A673 (cell line): ENCODE measurements around the gene MOXD1. TPM values are rescaled to one million over a fixed set of nuclear protein-coding genes. Genes with fewer than 3 reads are reported as not detected.
A peak's percentile ranks its signal among the peaks of the same experiment; 100 is the strongest.

ENCODE experiments used
- BruUV-seq: library from RNA; stranded (reverse); fragments of 400-500 nt; replicated peaks from 2 replicates; lab custom pipeline; 2021; lab: Mats Ljungman, UMichigan
- CTCF ChIA-PET: fragments of 300-600 bp; sonication (Branson Sonifier 250); formaldehyde crosslinking; loops from one replicate; lab custom pipeline; 2022; ENCODE audit warnings: antibody characterized with exemption; lab: Charles Lee
- POLR2A ChIA-PET: fragments of 300-600 bp; sonication (Branson Sonifier 250); formaldehyde crosslinking; loops from one replicate; lab custom pipeline; 2022; ENCODE audit warnings: antibody characterized with exemption; ENCODE audit not compliant: low non-redundant PET; lab: Charles Lee
- DNase-seq: peaks from one replicate; pipeline ENCODE4 v3.0.0-alpha.2; 2015; ENCODE audit warnings: low spot score
- H3K27ac ChIP-seq: fragments of 200-600 bp; sonication (generic); 2 replicates; pipeline ENCODE4 v1.5.1; 2016; ENCODE audit warnings: mixed run types, low read depth, mild to moderate bottlenecking, mixed read lengths, antibody characterized with exemption, low read length; ENCODE audit not compliant: poor library complexity, severe bottlenecking
- H3K27me3 ChIP-seq: fragments of 200-600 bp; sonication (generic); replicated peaks from 2 replicates; pipeline ENCODE4 v1.6.1; 2017; ENCODE audit warnings: mixed run types, low read depth, mild to moderate bottlenecking, mixed read lengths, antibody characterized with exemption, low read length; ENCODE audit not compliant: insufficient read depth, poor library complexity
- H3K36me3 ChIP-seq: fragments of 200-600 bp; sonication (generic); 2 replicates; pipeline ENCODE4 v1.6.1; 2016; ENCODE audit warnings: mixed run types, mild to moderate bottlenecking, mixed read lengths, antibody characterized with exemption, low read length; ENCODE audit not compliant: insufficient read depth, poor library complexity, severe bottlenecking
- H3K4me1 ChIP-seq: fragments of 200-600 bp; sonication (generic); 2 replicates; pipeline ENCODE4 v1.6.1; 2017; ENCODE audit warnings: mixed run types, mild to moderate bottlenecking, mixed read lengths, antibody characterized with exemption, low read length; ENCODE audit not compliant: insufficient read depth, poor library complexity, severe bottlenecking
- H3K4me3 ChIP-seq: fragments of 200-600 bp; sonication (generic); 2 replicates; pipeline ENCODE4 v1.5.1; 2016; ENCODE audit warnings: low read depth, mixed run types, mild to moderate bottlenecking, mixed read lengths, low read length; ENCODE audit not compliant: poor library complexity, severe bottlenecking
- H3K9me3 ChIP-seq: fragments of 200-600 bp; sonication (generic); 2 replicates; pipeline ENCODE4 v1.6.1; 2016; ENCODE audit warnings: mixed run types, low read depth, mild to moderate bottlenecking, mixed read lengths, antibody characterized with exemption, low read length; ENCODE audit not compliant: poor library complexity, severe bottlenecking
- CTCF ChIP-seq: fragments of 300-800, 200-600 bp; sonication (generic); conservative IDR thresholded peaks from 2 replicates; pipeline ENCODE4 v1.5.1; 2017; ENCODE audit warnings: low read depth, mild to moderate bottlenecking, antibody characterized with exemption, low read length, moderate library complexity, mixed read lengths
- EZH2 ChIP-seq: fragments of 200-600 bp; sonication (generic); IDR thresholded peaks from 2 replicates; pipeline ENCODE4 v1.6.1; 2017; ENCODE audit warnings: borderline replicate concordance, low read depth, mild to moderate bottlenecking, mixed read lengths, antibody characterized with exemption, low read length; ENCODE audit not compliant: poor library complexity, severe bottlenecking
- intact Hi-C: fragments of 100-400 bp; cut with micrococcal nuclease; formaldehyde crosslinking; loops from one replicate; pipeline ENCODE4 v1.10.0; 2022; ENCODE audit not compliant: unreplicated experiment
- total RNA-seq: library from RNA; stranded (reverse); gene quantifications from 2 replicates; pipeline ENCODE4 v1.2.3, GENCODE V29; 2021

Gene MOXD1
- total RNA-seq, 1 experiment from 2014 or later, result not detected

GRCh38 chr6:132259070-132259469 is 142.2 kb downstream of the MOXD1 start:
- Histone ChIP-seq H3K36me3 (no peaks in the 10 kb centered on the region), H3K9me3 (no peaks in the 10 kb centered on the region), H3K27me3 (peaks cover 15% of the 10 kb centered on the region), H3K4me3 (no peak overlapping the region), H3K27ac (no peak overlapping the region), H3K4me1 (no peaks in the 10 kb centered on the region)
- ChIA-PET CTCF (interaction anchor here (1.0 to 1.3 kb wide), 3 partner anchors 21 to 336 kb away, joined by 3 to 8 read pairs (median 3); no protein-coding TSS in a partner anchor), POLR2A (interaction anchor here (0.7 kb wide), 1 partner anchor 115 kb away, joined by 3 read pairs; no protein-coding TSS in a partner anchor)
- intact Hi-C loops, result no loop called here
- DNase-seq, result peak; percentile 14
- TF ChIP-seq CTCF (peak; percentile 46), EZH2 (no peak)
- no TSS peak for BruUV-seq

GRCh38 chr6:132257561-132257960 is 143.7 kb downstream of the MOXD1 start:
- DNase-seq, result no peak
- CTCF ChIA-PET, result no interaction called here
- H3K36me3 ChIP-seq, result no peaks in the 10 kb centered on the region
- POLR2A ChIA-PET, result no interaction called here
- H3K4me3 ChIP-seq, result no peak overlapping the region
- peaks cover 15% of the 10 kb centered on the region for H3K27me3 ChIP-seq
- no peaks in the 10 kb centered on the region for H3K4me1 ChIP-seq
- H3K27ac ChIP-seq, result no peak overlapping the region
- no peaks in the 10 kb centered on the region for H3K9me3 ChIP-seq
- no TSS peak for BruUV-seq
- TF ChIP-seq EZH2, result no peak
- no peak for TF ChIP-seq CTCF
- intact Hi-C loops, result no loop called here

GRCh38 chr6:132256457-132256856 is 144.8 kb downstream of the MOXD1 start:
- no TSS peak for BruUV-seq
- DNase-seq, result no peak
- H3K27me3 ChIP-seq, result peaks cover 15% of the 10 kb centered on the region
- no peaks in the 10 kb centered on the region for H3K4me1 ChIP-seq
- TF ChIP-seq CTCF (no peak), EZH2 (no peak)
- intact Hi-C loops, result no loop called here
- ChIA-PET CTCF (no interaction called here), POLR2A (no interaction called here)
- H3K9me3 ChIP-seq, result no peaks in the 10 kb centered on the region
- H3K36me3 ChIP-seq, result no peaks in the 10 kb centered on the region
- H3K27ac ChIP-seq, result no peak overlapping the region
- no peak overlapping the region for H3K4me3 ChIP-seq
